ENCODE measurements around the gene TTC22. TPM values are rescaled to one million over a fixed set of nuclear protein-coding genes. Genes with fewer than 3 reads are reported as not detected.

Gene TTC22
- total RNA-seq, 1 experiment from 2014 or later: 0.59 TPM

GRCh38 chr1:54808443-54809207, 7.5 kb upstream of the TTC22 start:
- no peak overlapping the region for H2BK15ac ChIP-seq (ENCODE audit: low read depth, low read length)
- no peaks in the 10 kb centered on the region for H4K20me1 ChIP-seq (ENCODE audit: control insufficient read depth, insufficient read depth, insufficient read length)
- H2AFZ ChIP-seq (ENCODE audit: low read length): no peak overlapping the region
- H2AK5ac ChIP-seq (ENCODE audit: insufficient read length, low read length): no peak overlapping the region
- no peaks in the 10 kb centered on the region for H3K9me3 ChIP-seq (ENCODE audit: control insufficient read depth, low read depth, low read length)
- H3K23me2 ChIP-seq (ENCODE audit: insufficient read length, low read depth, low read length, poor library complexity, severe bottlenecking): no peaks in the 10 kb centered on the region
- H3K79me2 ChIP-seq (ENCODE audit: insufficient read depth, low read length): no peaks in the 10 kb centered on the region
- no peak overlapping the region for H2BK120ac ChIP-seq (ENCODE audit: low read depth, low read length, poor library complexity, severe bottlenecking)
- no peak overlapping the region for H2BK20ac ChIP-seq (ENCODE audit: low read depth, low read length, poor library complexity, severe bottlenecking)
- H3K9me3 Mint-ChIP-seq: no peaks in the 10 kb centered on the region
- no peak overlapping the region for H3T11ph ChIP-seq (ENCODE audit: low read length)
- no peak overlapping the region for H4K5ac ChIP-seq (ENCODE audit: insufficient read length, low read depth, low read length)
- H3K9ac ChIP-seq (ENCODE audit: extremely low read depth, insufficient read length, low read length): no peak overlapping the region
- peak; percentile 34 for TF ChIP-seq CTCF (conservative IDR thresholded peaks at IDR 0.05)
- WGBS (ENCODE audit: extremely low coverage, insufficient read length, low lambda C conversion rate): no CpG with 5 or more reads among the region's 12 CpGs
- no peak overlapping the region for H2BK12ac ChIP-seq (ENCODE audit: insufficient read length, low read depth, low read length)
- peaks cover 26 to 27% of the 10 kb centered on the region in 2 experiments for H3K4me1 Mint-ChIP-seq
- H3K27ac ChIP-seq (ENCODE audit: insufficient read length, low read depth, low read length): no peak overlapping the region
- H3K36me3 Mint-ChIP-seq (ENCODE audit: insufficient read depth in 1 of 3, low read depth in 3 of 3): no peaks in the 10 kb centered on the region
- H3K4me2 ChIP-seq (ENCODE audit: insufficient read depth, insufficient read length, low read length): no peak overlapping the region
- H3K79me1 ChIP-seq (ENCODE audit: insufficient read depth, low read depth, low read length, poor library complexity, severe bottlenecking): no peaks in the 10 kb centered on the region
- H4K8ac ChIP-seq (replicated peaks; ENCODE audit: insufficient read length, low read depth, low read length): no peak overlapping the region
- no peak overlapping the region for H3K4ac ChIP-seq (ENCODE audit: low read depth, low read length)
- no peak overlapping the region for H3K14ac ChIP-seq (ENCODE audit: insufficient read depth, low read length)
- no peak overlapping the region for H3K18ac ChIP-seq (ENCODE audit: insufficient read length, low read depth, low read length)
- H4K91ac ChIP-seq (ENCODE audit: insufficient read length, low read depth, low read length): no peak overlapping the region
- peak overlapping the region in 1 of 2 experiments; percentile 6; a peak in 1 of 5 replicates for H3K4me3 Mint-ChIP-seq
- no peak overlapping the region for H3K23ac ChIP-seq (ENCODE audit: insufficient read length, low read depth, low read length)
- peaks cover 3% of the 10 kb centered on the region; the same call in 1 of the 2 replicates for H3K4me1 ChIP-seq (ENCODE audit: insufficient read depth, low read length)
- no peak overlapping the region for H2BK5ac ChIP-seq (ENCODE audit: insufficient read length, low read length)
- no peaks in the 10 kb centered on the region for H3K27me3 ChIP-seq (ENCODE audit: insufficient read depth, low read length)
- peaks cover 20% of the 10 kb centered on the region for H3K27me3 Mint-ChIP-seq (ENCODE audit: low read depth)
- peak; percentile 60 for DNase-seq
- H3K27ac Mint-ChIP-seq: peak overlapping the region in 1 of 3 experiments; percentile 42; a peak in 1 of 7 replicates
- no peak overlapping the region for H3K56ac ChIP-seq (ENCODE audit: insufficient read length, low read depth, low read length)
